Measurements from ENCODE around the gene LGALS3BP. TPM values are rescaled to one million over a fixed set of nuclear protein-coding genes. Genes with fewer than 3 reads are reported as not detected.
"Not testable (repeated sequence)": the region's sequence is repeated elsewhere in the genome, so short reads cannot be mapped to it uniquely, and the experiment has no call there.

Gene LGALS3BP
- total RNA-seq, 1 experiment from 2014 or later: 361 TPM

DNA sequence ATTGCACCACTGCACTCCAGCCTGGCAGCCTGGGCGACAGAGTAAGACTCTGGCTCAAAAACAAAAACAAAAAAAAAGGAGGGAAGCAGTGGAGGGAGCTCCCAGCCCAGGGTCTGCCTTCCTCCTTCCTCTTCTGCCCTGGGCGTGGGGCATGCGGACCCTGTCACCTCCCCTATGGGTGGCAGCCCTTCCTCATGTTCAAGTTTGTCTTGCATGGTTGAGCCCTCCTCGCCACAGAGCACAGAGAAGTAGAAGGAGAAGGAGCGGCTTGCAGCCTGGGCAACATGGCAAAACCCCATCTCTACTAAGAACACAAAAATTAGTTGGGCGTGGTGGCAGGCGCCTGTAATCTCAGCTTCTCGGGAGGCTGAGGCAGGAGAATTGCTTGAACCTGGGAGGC is 33.1 kb downstream of the LGALS3BP start:
- intact Hi-C loops (cut with micrococcal nuclease; ENCODE audit: unreplicated experiment): no loop called here
- TF ChIP-seq, protein P1, sequence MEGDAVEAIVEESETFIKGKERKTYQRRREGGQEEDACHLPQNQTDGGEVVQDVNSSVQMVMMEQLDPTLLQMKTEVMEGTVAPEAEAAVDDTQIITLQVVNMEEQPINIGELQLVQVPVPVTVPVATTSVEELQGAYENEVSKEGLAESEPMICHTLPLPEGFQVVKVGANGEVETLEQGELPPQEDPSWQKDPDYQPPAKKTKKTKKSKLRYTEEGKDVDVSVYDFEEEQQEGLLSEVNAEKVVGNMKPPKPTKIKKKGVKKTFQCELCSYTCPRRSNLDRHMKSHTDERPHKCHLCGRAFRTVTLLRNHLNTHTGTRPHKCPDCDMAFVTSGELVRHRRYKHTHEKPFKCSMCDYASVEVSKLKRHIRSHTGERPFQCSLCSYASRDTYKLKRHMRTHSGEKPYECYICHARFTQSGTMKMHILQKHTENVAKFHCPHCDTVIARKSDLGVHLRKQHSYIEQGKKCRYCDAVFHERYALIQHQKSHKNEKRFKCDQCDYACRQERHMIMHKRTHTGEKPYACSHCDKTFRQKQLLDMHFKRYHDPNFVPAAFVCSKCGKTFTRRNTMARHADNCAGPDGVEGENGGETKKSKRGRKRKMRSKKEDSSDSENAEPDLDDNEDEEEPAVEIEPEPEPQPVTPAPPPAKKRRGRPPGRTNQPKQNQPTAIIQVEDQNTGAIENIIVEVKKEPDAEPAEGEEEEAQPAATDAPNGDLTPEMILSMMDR (IDR thresholded peaks at IDR 0.05): no peak
- TF ChIP-seq SIN3A (IDR thresholded peaks at IDR 0.05; ENCODE audit: borderline replicate concordance, insufficient read depth, low read depth, low read length) (no peak), TCF7L2 (IDR thresholded peaks at IDR 0.05; ENCODE audit: low read depth, low read length) (no peak), POLR2AphosphoS5 (IDR thresholded peaks at IDR 0.05; ENCODE audit: low read depth, low read length) (no peak)
- TF ChIP-seq, protein P2, sequence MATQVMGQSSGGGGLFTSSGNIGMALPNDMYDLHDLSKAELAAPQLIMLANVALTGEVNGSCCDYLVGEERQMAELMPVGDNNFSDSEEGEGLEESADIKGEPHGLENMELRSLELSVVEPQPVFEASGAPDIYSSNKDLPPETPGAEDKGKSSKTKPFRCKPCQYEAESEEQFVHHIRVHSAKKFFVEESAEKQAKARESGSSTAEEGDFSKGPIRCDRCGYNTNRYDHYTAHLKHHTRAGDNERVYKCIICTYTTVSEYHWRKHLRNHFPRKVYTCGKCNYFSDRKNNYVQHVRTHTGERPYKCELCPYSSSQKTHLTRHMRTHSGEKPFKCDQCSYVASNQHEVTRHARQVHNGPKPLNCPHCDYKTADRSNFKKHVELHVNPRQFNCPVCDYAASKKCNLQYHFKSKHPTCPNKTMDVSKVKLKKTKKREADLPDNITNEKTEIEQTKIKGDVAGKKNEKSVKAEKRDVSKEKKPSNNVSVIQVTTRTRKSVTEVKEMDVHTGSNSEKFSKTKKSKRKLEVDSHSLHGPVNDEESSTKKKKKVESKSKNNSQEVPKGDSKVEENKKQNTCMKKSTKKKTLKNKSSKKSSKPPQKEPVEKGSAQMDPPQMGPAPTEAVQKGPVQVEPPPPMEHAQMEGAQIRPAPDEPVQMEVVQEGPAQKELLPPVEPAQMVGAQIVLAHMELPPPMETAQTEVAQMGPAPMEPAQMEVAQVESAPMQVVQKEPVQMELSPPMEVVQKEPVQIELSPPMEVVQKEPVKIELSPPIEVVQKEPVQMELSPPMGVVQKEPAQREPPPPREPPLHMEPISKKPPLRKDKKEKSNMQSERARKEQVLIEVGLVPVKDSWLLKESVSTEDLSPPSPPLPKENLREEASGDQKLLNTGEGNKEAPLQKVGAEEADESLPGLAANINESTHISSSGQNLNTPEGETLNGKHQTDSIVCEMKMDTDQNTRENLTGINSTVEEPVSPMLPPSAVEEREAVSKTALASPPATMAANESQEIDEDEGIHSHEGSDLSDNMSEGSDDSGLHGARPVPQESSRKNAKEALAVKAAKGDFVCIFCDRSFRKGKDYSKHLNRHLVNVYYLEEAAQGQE (IDR thresholded peaks at IDR 0.05; ENCODE audit: insufficient read depth in 1 of 2, low read depth in 2 of 2, low read length in 1 of 2): no peak
- Histone ChIP-seq H3K36me3 (ENCODE audit: control insufficient read depth, insufficient read depth, low read length) (no peaks in the 10 kb centered on the region), H3K9me3 (ENCODE audit: control insufficient read depth, insufficient read depth, low read depth, low read length) (peaks cover 19% of the 10 kb centered on the region), H3K4me1 (ENCODE audit: control insufficient read depth, insufficient read depth, low read length) (no peaks in the 10 kb centered on the region), H3K27me3 (ENCODE audit: control insufficient read depth, insufficient read depth, low read length) (no peaks in the 10 kb centered on the region), H3K4me3 (ENCODE audit: low read depth in 2 of 2, low read length in 2 of 2) (no peak overlapping the region), H3K27ac (ENCODE audit: low read length) (no peak overlapping the region)
- DNase-seq (ENCODE audit: low read depth, low spot score): no peak
- in situ Hi-C loops (cut with HindIII; ENCODE audit: low pct_unique_long_range_greater_than_20kb, low sequenced_read_pairs): no loop called here
- ChIA-PET CTCF (no interaction called here), POLR2A (no interaction called here)
- no TSS peak for BruUV-seq (replicated peaks)
- ATAC-seq: no peak

DNA sequence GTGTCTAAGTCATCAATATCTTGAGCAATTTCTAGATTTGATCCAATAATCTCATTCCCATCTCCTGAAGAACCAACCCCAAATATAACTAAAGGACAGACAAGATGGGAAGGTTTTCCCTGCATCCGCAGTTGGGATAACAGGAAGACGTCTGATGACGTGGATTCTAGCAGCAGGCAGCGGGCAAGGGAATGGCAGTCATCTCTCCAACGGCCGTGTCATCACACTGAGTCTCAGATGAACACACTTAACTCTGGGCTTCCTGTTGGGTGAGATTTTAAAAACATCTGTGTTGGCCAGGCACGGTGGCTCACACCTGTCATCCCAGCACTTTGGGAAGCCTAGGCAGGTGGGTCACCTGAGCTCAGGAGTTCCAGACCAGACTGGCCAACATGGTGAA is 33.6 kb downstream of the LGALS3BP start:
- Histone ChIP-seq H3K27ac (ENCODE audit: low read length) (no peak overlapping the region), H3K36me3 (ENCODE audit: control insufficient read depth, insufficient read depth, low read length) (no peaks in the 10 kb centered on the region), H3K4me3 (ENCODE audit: low read depth in 2 of 2, low read length in 2 of 2) (no peak overlapping the region), H3K4me1 (ENCODE audit: control insufficient read depth, insufficient read depth, low read length) (no peaks in the 10 kb centered on the region), H3K9me3 (ENCODE audit: control insufficient read depth, insufficient read depth, low read depth, low read length) (peaks cover 14% of the 10 kb centered on the region), H3K27me3 (ENCODE audit: control insufficient read depth, insufficient read depth, low read length) (no peaks in the 10 kb centered on the region)
- TF ChIP-seq, protein P2 (IDR thresholded peaks at IDR 0.05; ENCODE audit: insufficient read depth in 1 of 2, low read depth in 2 of 2, low read length in 1 of 2): no peak
- TF ChIP-seq, protein P1 (IDR thresholded peaks at IDR 0.05): no peak
- DNase-seq (ENCODE audit: low read depth, low spot score) (no peak), ATAC-seq (no peak)
- ChIA-PET CTCF (interaction anchor here (0.6 kb wide), 1 partner anchor 329 kb away, joined by 6 read pairs; no protein-coding TSS in a partner anchor), POLR2A (no interaction called here)
- intact Hi-C loops (cut with micrococcal nuclease; ENCODE audit: unreplicated experiment): no loop called here
- in situ Hi-C loops (cut with HindIII; ENCODE audit: low pct_unique_long_range_greater_than_20kb, low sequenced_read_pairs): no loop called here
- BruUV-seq (replicated peaks): no TSS peak

DNA sequence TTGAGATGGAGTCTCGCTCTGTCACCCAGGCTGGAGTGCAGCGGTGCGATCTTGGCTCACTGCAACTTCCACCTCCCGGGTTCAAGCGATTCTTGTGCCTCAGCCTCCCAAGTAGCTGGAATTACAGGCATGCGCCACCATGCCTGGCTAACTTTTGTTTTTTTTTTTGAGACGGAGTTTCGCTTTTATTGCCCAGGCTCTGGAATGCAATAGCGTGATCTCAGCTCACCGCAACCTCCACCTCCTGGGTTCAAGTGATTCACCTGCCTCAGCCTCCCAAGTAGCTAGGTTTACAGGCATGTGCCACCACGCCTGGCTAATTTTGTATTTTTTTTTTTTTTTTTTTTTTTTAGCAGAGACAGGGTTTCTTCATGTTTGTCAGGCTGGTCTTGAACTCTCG is 34.3 kb downstream of the LGALS3BP start:
- H3K27ac ChIP-seq (ENCODE audit: low read length); in situ Hi-C loops (cut with HindIII; ENCODE audit: low pct_unique_long_range_greater_than_20kb, low sequenced_read_pairs); H3K9me3 ChIP-seq (ENCODE audit: control insufficient read depth, insufficient read depth, low read depth, low read length); intact Hi-C loops (cut with micrococcal nuclease; ENCODE audit: unreplicated experiment); DNase-seq (ENCODE audit: low read depth, low spot score); H3K27me3 ChIP-seq (ENCODE audit: control insufficient read depth, insufficient read depth, low read length); BruUV-seq (replicated peaks); POLR2A ChIA-PET; H3K4me3 ChIP-seq (ENCODE audit: low read depth in 2 of 2, low read length in 2 of 2); H3K36me3 ChIP-seq (ENCODE audit: control insufficient read depth, insufficient read depth, low read length); ATAC-seq; H3K4me1 ChIP-seq (ENCODE audit: control insufficient read depth, insufficient read depth, low read length): not testable (repeated sequence)
- CTCF ChIA-PET: interaction anchor here (0.6 kb wide), 1 partner anchor 329 kb away, joined by 6 read pairs; no protein-coding TSS in a partner anchor

All from Panc1 (cell line).